K562 (cell line): ENCODE measurements around the gene ABCA3. TPM values are rescaled to one million over a fixed set of nuclear protein-coding genes. Genes with fewer than 3 reads are reported as not detected.

Source experiments
- ATAC-seq: fragments of 200-7000 bp; cut with Tn5 transposase; 3 replicates; pipeline ENCODE4 v1.9.1; 2020; ENCODE audit warnings: moderate library complexity
- BruUV-seq: library from RNA; stranded (reverse); fragments of 400-500 nt; replicated peaks from 2 replicates; lab custom pipeline; 2021; lab: Mats Ljungman, UMichigan
- CTCF ChIA-PET: fragments of 300-600 bp; formaldehyde crosslinking; extraction: SDS; loops from one replicate; lab custom pipeline; 2021; ENCODE audit warnings: low intra/inter-chr PET ratio; lab: Yijun Ruan, JAX
- POLR2A ChIA-PET: fragments of 300-600, 350-650 bp; sonication (Branson Sonifier 250); formaldehyde crosslinking; extraction: SDS; loops from one replicate; lab custom pipeline; 2021; ENCODE audit warnings: antibody characterized with exemption, inconsistent platforms; lab: Yijun Ruan, JAX
- DNase-seq, 4 experiments: peaks; one replicate each; pipeline versions ENCODE4 v3.0.0 to v3.0.0-alpha.2; 2011 to 2018; ENCODE audit warnings: low spot score in 3 of 4, mixed read lengths in 3 of 4; ENCODE audit errors: extremely low read depth in 1 of 4
- FAIRE-seq: peaks from 2 replicates; lab custom pipeline; 2011; peaks lifted over from hg19 to GRCh38; lab: Jason Lieb, UNC
- H2AFZ ChIP-seq: 2 replicates; pipeline ENCODE4 v1.6.0; 2011; ENCODE audit warnings: low read depth, low read length, control low read depth, inconsistent platforms
- H3K27ac ChIP-seq: fragments of 200-600 bp; 3 replicates; pipeline ENCODE4 v1.8.0; 2011; ENCODE audit warnings: low read depth, mild to moderate bottlenecking, control low read depth, inconsistent platforms, low read length, moderate library complexity, mixed read lengths; ENCODE audit errors: extremely low read depth
- H3K27me3 ChIP-seq, 2 experiments: fragments of 300-600 bp in 1 of 2; 2 replicates in 1 of 2; 3 replicates in 1 of 2; pipeline versions ENCODE4 v1.6.0 to v1.8.0; 2011; ENCODE audit warnings: inconsistent platforms in 2 of 2, low read length in 2 of 2, mild to moderate bottlenecking in 1 of 2, mixed read lengths in 1 of 2, moderate library complexity in 1 of 2; ENCODE audit not compliant: control insufficient read depth in 2 of 2, insufficient read depth in 2 of 2
- H3K36me3 ChIP-seq: fragments of 300-600 bp; 3 replicates; pipeline ENCODE4 v1.8.0; 2011; ENCODE audit warnings: mild to moderate bottlenecking, low read length, inconsistent platforms; ENCODE audit not compliant: control insufficient read depth, insufficient read depth
- H3K4me1 ChIP-seq, 2 experiments: fragments of 200-600 bp in 1 of 2; replicated peaks in 1 of 2; 2 replicates in 1 of 2; 3 replicates in 1 of 2; pipeline versions ENCODE4 v1.5.1 to v1.8.0; 2011; ENCODE audit warnings: inconsistent platforms in 2 of 2, low read length in 2 of 2, mild to moderate bottlenecking in 1 of 2, mixed read lengths in 1 of 2, moderate library complexity in 1 of 2; ENCODE audit not compliant: control insufficient read depth in 2 of 2, insufficient read depth in 2 of 2
- H3K4me2 ChIP-seq: 2 replicates; pipeline ENCODE4 v1.6.1; 2011; ENCODE audit warnings: low read length, control low read depth, inconsistent platforms, mixed read lengths; ENCODE audit not compliant: insufficient read depth
- H3K4me3 ChIP-seq: fragments of 200-600 bp; sonication (generic), shearing (Covaris generic); 2 replicates; pipeline ENCODE4 v1.5.1; 2016; ENCODE audit warnings: control low read depth, inconsistent platforms
- H3K79me2 ChIP-seq: fragments of 200-600 bp; 3 replicates; pipeline ENCODE4 v1.8.0; 2011; ENCODE audit warnings: low read length, inconsistent platforms; ENCODE audit not compliant: control insufficient read depth, insufficient read depth
- H3K9ac ChIP-seq, 2 experiments: 2 replicates each; pipeline versions ENCODE4 v1.6.0 to v1.6.1; 2011; ENCODE audit warnings: low read depth in 2 of 2, low read length in 2 of 2, control low read depth in 1 of 2, inconsistent platforms in 1 of 2, mild to moderate bottlenecking in 1 of 2, mixed read lengths in 1 of 2; ENCODE audit not compliant: insufficient read depth in 1 of 2
- H3K9me1 ChIP-seq: one replicate; pipeline ENCODE4 v1.6.0; 2011; ENCODE audit warnings: inconsistent platforms, mild to moderate bottlenecking, low read length, moderate library complexity; ENCODE audit not compliant: control insufficient read depth, insufficient read depth
- H3K9me3 ChIP-seq: replicated peaks from 2 replicates; pipeline ENCODE4 v1.5.1; 2011; ENCODE audit warnings: low read depth, low read length, inconsistent platforms; ENCODE audit not compliant: control insufficient read depth, insufficient read depth
- H4K20me1 ChIP-seq: replicated peaks from 2 replicates; pipeline ENCODE4 v1.6.1; 2011; ENCODE audit warnings: low read length, inconsistent platforms, mixed read lengths; ENCODE audit not compliant: control insufficient read depth, insufficient read depth
- ARID2 ChIP-seq: fragments of 450-650 bp; IDR thresholded peaks from 2 replicates; pipeline ENCODE4 v1.6.1; 2017; ENCODE audit warnings: antibody characterized with exemption, mild to moderate bottlenecking
- CREBBP ChIP-seq: IDR thresholded peaks from one replicate; pipeline ENCODE4 v1.6.1; 2012; ENCODE audit warnings: low read depth, mild to moderate bottlenecking, control low read depth, inconsistent platforms, low read length
- EZH2 ChIP-seq: IDR thresholded peaks from 2 replicates; pipeline ENCODE4 v1.6.1; 2012; ENCODE audit warnings: low read depth, mild to moderate bottlenecking, inconsistent platforms, low read length, borderline replicate concordance
- FOXM1 ChIP-seq, 2 experiments: fragments of 450-650 bp in 1 of 2; sonication (generic) in 1 of 2; formaldehyde crosslinking in 1 of 2; IDR thresholded peaks; 2 replicates each; pipeline versions ENCODE4 v1.6.1 to v1.9.0; 2017 to 2022; ENCODE audit warnings: low read depth in 2 of 2, mild to moderate bottlenecking in 2 of 2, missing genetic modification reagents in 1 of 2, moderate library complexity in 1 of 2
- KLF6 ChIP-seq: fragments of 250-450 bp; sonication (Bioruptor Pico); IDR thresholded peaks from 2 replicates; pipeline ENCODE4 v1.4.0; 2020; ENCODE audit warnings: mild to moderate bottlenecking, moderate library complexity, borderline replicate concordance
- MCM2 ChIP-seq: fragments of 450-650 bp; IDR thresholded peaks from 2 replicates; pipeline ENCODE4 v1.6.1; 2017; ENCODE audit warnings: low read depth, mild to moderate bottlenecking
- MITF ChIP-seq: IDR thresholded peaks from 2 replicates; pipeline ENCODE4 v1.6.1; 2014; ENCODE audit warnings: antibody characterized with exemption
- NR4A1 ChIP-seq, 2 experiments: fragments of 250-450 bp in 1 of 2; fragments of 450-650 bp in 1 of 2; sonication (Bioruptor Pico) in 1 of 2; IDR thresholded peaks; 2 replicates each; pipeline versions ENCODE4 v1.4.0 to v1.6.1; 2016 to 2020; ENCODE audit warnings: mild to moderate bottlenecking in 2 of 2, missing compliant biosample characterization in 1 of 2, missing genetic modification characterization in 1 of 2, moderate library complexity in 1 of 2
- RBFOX2 ChIP-seq: fragments of 200-400 bp; formaldehyde crosslinking; IDR thresholded peaks from 2 replicates; pipeline ENCODE4 v1.6.1; 2017; ENCODE audit warnings: low read depth, mild to moderate bottlenecking, low read length, moderate library complexity
- ZNF217 ChIP-seq: sonication (generic); formaldehyde crosslinking; IDR thresholded peaks from 2 replicates; pipeline ENCODE4 v1.8.0; 2022; ENCODE audit warnings: mild to moderate bottlenecking, missing genetic modification reagents
- ZNF316 ChIP-seq: fragments of 450-650 bp; IDR thresholded peaks from 2 replicates; pipeline ENCODE4 v1.6.1; 2016
- ZNF780A ChIP-seq: fragments of 250-450 bp; sonication (Bioruptor Pico); IDR thresholded peaks from 2 replicates; pipeline ENCODE4 v1.5.0; 2021; ENCODE audit warnings: mild to moderate bottlenecking
- WGBS: fragments of 100-300 bp; shearing (Covaris generic); methylation state at CpG from one replicate; pipeline ENCODE4 v1.1.6; 2016; ENCODE audit warnings: low coverage, mixed read lengths; ENCODE audit not compliant: insufficient coverage; ENCODE audit errors: missing lambda C conversion rate; 5-methylcytosine and 5-hydroxymethylcytosine counted together
- in situ Hi-C: fragments of 300-500 bp; cut with MboI; formaldehyde crosslinking; loops from 4 replicates; pipeline ENCODE4 v1.15.0; 2018; ENCODE audit warnings: inconsistent platforms, mixed read lengths
- intact Hi-C: fragments of 100-400 bp; cut with micrococcal nuclease; formaldehyde crosslinking; loops from 2 replicates; pipeline ENCODE4 v1.14.2; 2022
- polyA plus RNA-seq, 8 experiments: library from polyadenylated mRNA; depleted of rRNA in 4 of 8; stranded (reverse) in 5 of 8; unstranded in 3 of 8; fragments of >200 nt; fragmentation: Nextera tagmentation in 2 of 8; fragmentation: Illumina TruSeq in 1 of 8; extraction: Ambion mirVana in 2 of 8; extraction: Trizol in 1 of 8; gene quantifications; 2 replicates each; pipeline versions ENCODE4 v1.2.1 to v1.2.3, GENCODE V29; 2011 to 2014; ENCODE audit warnings: inconsistent platforms in 1 of 8, missing spikeins in 1 of 8
- total RNA-seq, 7 experiments: library from RNA; depleted of rRNA in 6 of 7; stranded (reverse); fragments of >200 nt in 6 of 7; fragmentation: Illumina TruSeq in 2 of 7; extraction: Trizol in 2 of 7; gene quantifications; 2 replicates each; pipeline versions ENCODE4 v1.2.1 to v1.2.3, GENCODE V29; 2011 to 2021; ENCODE audit warnings: low replicate concordance in 1 of 7
- TF ChIP-seq, protein P1 (sequence below): fragments of 250-450 bp; sonication (Bioruptor Pico); IDR thresholded peaks from 2 replicates; pipeline ENCODE4 v1.6.1; 2021; ENCODE audit warnings: mild to moderate bottlenecking

The ABCA3 gene
- total and polyA plus RNA-seq, 9 of the 15 experiments (the other 6 are each of a cell fraction or from before 2014, with no cell fraction given) = 0.66 to 23.7 (median 6.9) TPM

DNA sequence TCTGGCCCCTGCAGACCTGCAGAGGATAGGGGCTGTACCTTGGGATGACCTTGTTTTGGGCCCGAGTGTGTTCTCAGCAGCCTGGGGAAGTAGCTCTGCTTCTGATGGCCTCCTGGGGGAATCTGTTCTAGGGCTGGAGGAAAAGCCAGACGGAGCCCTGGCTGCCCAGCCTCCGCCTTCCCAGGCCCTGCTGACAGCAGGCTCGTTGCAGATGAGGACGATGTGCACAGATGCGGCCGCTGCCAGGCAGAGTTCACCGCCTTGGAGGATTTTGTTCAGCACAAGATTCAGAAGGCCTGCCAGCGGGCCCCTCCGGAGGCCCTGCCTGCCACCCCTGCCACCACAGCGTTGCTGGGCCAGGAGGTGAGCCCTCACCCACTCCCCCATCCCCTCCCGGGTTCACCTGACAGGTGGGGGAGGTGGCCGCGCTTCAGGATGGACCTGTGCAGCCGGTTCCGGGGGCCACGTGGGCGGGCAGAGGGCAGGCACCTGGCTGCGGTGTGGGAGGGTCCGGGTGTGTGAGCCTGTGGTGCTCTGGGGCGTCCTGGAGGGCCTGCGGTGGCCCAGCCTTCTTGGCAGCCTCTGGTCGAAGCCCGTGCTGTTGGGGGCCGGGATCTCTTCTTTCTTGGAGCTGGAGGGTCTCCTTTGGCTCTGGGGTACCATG lies 112.2 kb downstream of the ABCA3 start:
- peak; percentile 56 for TF ChIP-seq RBFOX2
- TF ChIP-seq CREBBP = no peak
- TF ChIP-seq EZH2 = no peak
- WGBS = 89% methylated on average over 17 of the region's 25 CpGs

GRCh38 chr16:2226918-2227317 lies 113.6 kb downstream of the ABCA3 start:
- Histone ChIP-seq H3K36me3 (peaks cover 67% of the 10 kb centered on the region; the same call in 1 of the 3 replicates), H3K79me2 (peaks cover 53% of the 10 kb centered on the region), H3K4me3 (no peak overlapping the region), H3K4me1 (peaks cover 9 to 66% of the 10 kb centered on the region in 2 experiments; a peak in 3 of 5 replicates), H3K9me3 (no peaks in the 10 kb centered on the region), H3K9ac (peak overlapping the region in 1 of 2 experiments; percentile 84; a peak in 1 of 4 replicates), H3K9me1 (no peaks in the 10 kb centered on the region), H3K27me3 (no peaks in the 10 kb centered on the region), H2AFZ (no peak overlapping the region), H3K4me2 (no peak overlapping the region), H4K20me1 (peaks cover 11% of the 10 kb centered on the region), H3K27ac (no peak overlapping the region; the same call in 2 of the 3 replicates)
- intact Hi-C loops (no loop called here), in situ Hi-C loops (no loop called here)
- CTCF ChIA-PET = no interaction called here
- no TSS peak for BruUV-seq
- ATAC-seq (no peak), DNase-seq (no peak), FAIRE-seq (no peak)
- POLR2A ChIA-PET = interaction anchor here (0.8 to 3.7 kb wide), 6 partner anchors 8 to 25 kb away, joined by 3 to 20 read pairs (median 4); partner anchors contain the start of genes DNASE1L2, ECI1 and PGP
- 93% methylated on average over 6 of the region's 6 CpGs for WGBS
- no peak for TF ChIP-seq KLF6 (CRISPR knock-in tag)
- TF ChIP-seq FOXM1 (IDR thresholded peaks at IDR 0.05; ENCODE audit: low read depth) = no peak
- TF ChIP-seq FOXM1 (CRISPR knock-in tag; IDR thresholded peaks at IDR 0.05; ENCODE audit: low read depth) = no peak
- TF ChIP-seq ZNF780A (CRISPR knock-in tag) = no peak
- no peak for TF ChIP-seq MCM2
- TF ChIP-seq MITF = no peak
- TF ChIP-seq NR4A1 (CRISPR knock-in tag; IDR thresholded peaks at IDR 0.05) = no peak
- TF ChIP-seq NR4A1 (tag; IDR thresholded peaks at IDR 0.05) = no peak
- TF ChIP-seq, protein P1, sequence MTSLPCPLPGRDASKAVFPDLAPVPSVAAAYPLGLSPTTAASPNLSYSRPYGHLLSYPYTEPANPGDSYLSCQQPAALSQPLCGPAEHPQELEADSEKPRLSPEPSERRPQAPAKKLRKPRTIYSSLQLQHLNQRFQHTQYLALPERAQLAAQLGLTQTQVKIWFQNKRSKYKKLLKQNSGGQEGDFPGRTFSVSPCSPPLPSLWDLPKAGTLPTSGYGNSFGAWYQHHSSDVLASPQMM (CRISPR knock-in tag) = no peak
- no peak for TF ChIP-seq ARID2
- no peak for TF ChIP-seq ZNF217 (CRISPR knock-in tag)
- TF ChIP-seq ZNF316 = no peak

More for the DNA sequence above, 112.2 kb downstream of the ABCA3 start:
- ChIA-PET POLR2A (interaction anchor here (1.4 to 3.5 kb wide), 2 partner anchors 13 to 19 kb away, joined by 3 to 12 read pairs; partner anchors contain the start of gene PGP), CTCF (no interaction called here)
- Histone ChIP-seq H3K4me1 (peaks cover 6 to 61% of the 10 kb centered on the region in 2 experiments; a peak in 3 of 5 replicates), H2AFZ (no peak overlapping the region), H3K79me2 (peaks cover 53% of the 10 kb centered on the region), H3K36me3 (peaks cover 81% of the 10 kb centered on the region; the same call in 1 of the 3 replicates), H4K20me1 (peaks cover 11% of the 10 kb centered on the region), H3K9ac (peak overlapping the region in 1 of 2 experiments; percentile 40; a peak in 1 of 4 replicates), H3K9me1 (no peaks in the 10 kb centered on the region), H3K27me3 (no peaks in the 10 kb centered on the region), H3K4me3 (no peak overlapping the region), H3K4me2 (no peak overlapping the region), H3K27ac (no peak overlapping the region), H3K9me3 (no peaks in the 10 kb centered on the region)
- no peak for ATAC-seq
- no peak for DNase-seq
- no peak for FAIRE-seq
- in situ Hi-C loops (no loop called here), intact Hi-C loops (no loop called here)
- BruUV-seq = no TSS peak
